GM12878 (cell line): ENCODE measurements around the gene SECISBP2. TPM values are rescaled to one million over a fixed set of nuclear protein-coding genes. Genes with fewer than 3 reads are reported as not detected.

ENCODE experiments used
- ATAC-seq: fragments of 200-7000 bp; cut with Tn5 transposase; 3 replicates; pipeline ENCODE4 v1.9.1; 2020; ENCODE audit warnings: mild to moderate bottlenecking, moderate library complexity
- BruUV-seq: library from RNA; stranded (reverse); fragments of 400-500 nt; replicated peaks from 2 replicates; lab custom pipeline; 2021; lab: Mats Ljungman, UMichigan
- CTCF ChIA-PET: fragments of 300-600 bp; sonication (Branson Sonifier 250); formaldehyde crosslinking; extraction: SDS; loops from one replicate; lab custom pipeline; 2021; ENCODE audit warnings: inconsistent platforms; lab: Yijun Ruan, JAX
- POLR2A ChIA-PET: fragments of 350-600 bp; formaldehyde crosslinking; extraction: SDS; loops from one replicate; lab custom pipeline; 2021; ENCODE audit warnings: inconsistent platforms; lab: Charles Lee
- RAD21 ChIA-PET: fragments of 300-600 bp; sonication (Branson Sonifier 250); formaldehyde crosslinking; loops from one replicate; lab custom pipeline; 2023; ENCODE audit warnings: antibody characterized with exemption; ENCODE audit not compliant: unreplicated experiment; lab: Charles Lee
- SMC1A ChIA-PET: fragments of 300-600 bp; sonication (Branson Sonifier 250); formaldehyde crosslinking; loops from one replicate; lab custom pipeline; 2023; ENCODE audit not compliant: unreplicated experiment, uncharacterized antibody; lab: Charles Lee
- DNase-seq: peaks from one replicate; pipeline ENCODE4 v3.0.0-alpha.2; 2011; ENCODE audit warnings: low read depth, low spot score
- FAIRE-seq: peaks from 3 replicates; lab custom pipeline; 2011; peaks lifted over from hg19 to GRCh38; lab: Jason Lieb, UNC
- H2AFZ ChIP-seq: 2 replicates; pipeline ENCODE4 v1.6.0; 2011; ENCODE audit warnings: low read depth, low read length, control low read depth; ENCODE audit not compliant: control insufficient read depth
- H3K27ac ChIP-seq: 2 replicates; pipeline ENCODE4 v1.5.1; 2011; ENCODE audit warnings: control low read depth; ENCODE audit not compliant: control insufficient read depth, insufficient read depth
- H3K27me3 ChIP-seq, 2 experiments: replicated peaks in 1 of 2; 2 replicates each; pipeline versions ENCODE4 v1.6.0 to v1.6.1; 2011; ENCODE audit warnings: low read length in 1 of 2; ENCODE audit not compliant: control insufficient read depth in 2 of 2, insufficient read depth in 2 of 2
- H3K36me3 ChIP-seq, 2 experiments: 2 replicates each; pipeline ENCODE4 v1.5.1; 2011; ENCODE audit warnings: low read length in 1 of 2; ENCODE audit not compliant: control insufficient read depth in 2 of 2, insufficient read depth in 2 of 2
- H3K4me1 ChIP-seq: 2 replicates; pipeline ENCODE4 v1.6.1; 2011; ENCODE audit warnings: mild to moderate bottlenecking, low read length, moderate library complexity, mixed read lengths; ENCODE audit not compliant: control insufficient read depth, insufficient read depth
- H3K4me2 ChIP-seq: 2 replicates; pipeline ENCODE4 v1.6.0; 2011; ENCODE audit warnings: control low read depth; ENCODE audit not compliant: control insufficient read depth, insufficient read depth
- H3K4me3 ChIP-seq: fragments of 200-600 bp; sonication (generic); 2 replicates; pipeline ENCODE4 v1.5.1; 2016
- H3K79me2 ChIP-seq: 2 replicates; pipeline ENCODE4 v1.6.0; 2011; ENCODE audit warnings: low read length; ENCODE audit not compliant: control insufficient read depth, insufficient read depth
- H3K9ac ChIP-seq: 2 replicates; pipeline ENCODE4 v1.8.0; 2011; ENCODE audit warnings: low read length, control low read depth, mixed read lengths; ENCODE audit not compliant: control insufficient read depth, insufficient read depth
- H3K9me3 ChIP-seq: replicated peaks from 3 replicates; pipeline ENCODE4 v1.5.1; 2011; ENCODE audit warnings: mild to moderate bottlenecking, low read length; ENCODE audit not compliant: control insufficient read depth, insufficient read depth
- H4K20me1 ChIP-seq: 2 replicates; pipeline ENCODE4 v1.6.0; 2011; ENCODE audit not compliant: control insufficient read depth, insufficient read depth
- FOXK2 ChIP-seq: fragments of 450-650 bp; IDR thresholded peaks from 2 replicates; pipeline ENCODE4 v1.6.1; 2017; ENCODE audit warnings: mild to moderate bottlenecking, moderate library complexity
- GATAD2B ChIP-seq: fragments of 450-650 bp; conservative IDR thresholded peaks from 2 replicates; pipeline ENCODE4 v1.6.1; 2017; ENCODE audit warnings: low read depth, mild to moderate bottlenecking, moderate library complexity
- HDAC6 ChIP-seq: fragments of 200-600 bp; sonication (generic); IDR thresholded peaks from one replicate; pipeline ENCODE4 v1.8.0; 2017; ENCODE audit warnings: antibody characterized with exemption; ENCODE audit not compliant: unreplicated experiment
- IRF5 ChIP-seq: fragments of 450-650 bp; IDR thresholded peaks from 2 replicates; pipeline ENCODE4 v1.6.1; 2017; ENCODE audit warnings: borderline replicate concordance
- POLR2A ChIP-seq: IDR thresholded peaks from 2 replicates; pipeline ENCODE4 v1.6.1; 2011; ENCODE audit warnings: low read depth, mild to moderate bottlenecking, low read length
- SUZ12 ChIP-seq: fragments of 200-600 bp; sonication (generic); IDR thresholded peaks from one replicate; pipeline ENCODE4 v1.6.1; 2018; ENCODE audit warnings: antibody characterized with exemption, mild to moderate bottlenecking; ENCODE audit not compliant: unreplicated experiment
- YBX1 ChIP-seq: fragments of 450-650 bp; IDR thresholded peaks from 2 replicates; pipeline ENCODE4 v1.6.1; 2016; ENCODE audit warnings: antibody characterized with exemption
- ZNF622 ChIP-seq: fragments of 450-650 bp; IDR thresholded peaks from 2 replicates; pipeline ENCODE4 v1.6.1; 2017; ENCODE audit warnings: mild to moderate bottlenecking, inconsistent platforms
- ZNF687 ChIP-seq: fragments of 450-650 bp; IDR thresholded peaks from 2 replicates; pipeline ENCODE4 v1.6.1; 2017; ENCODE audit warnings: mild to moderate bottlenecking, moderate library complexity
- WGBS: methylation state at CpG from one replicate; pipeline ENCODE4 v1.1.6; 2016; ENCODE audit warnings: low lambda C conversion rate; ENCODE audit not compliant: insufficient replicate concordance, insufficient coverage; ENCODE audit errors: missing lambda C conversion rate; 5-methylcytosine and 5-hydroxymethylcytosine counted together
- in situ Hi-C: fragments of 300-500 bp; cut with MboI; formaldehyde crosslinking; loops from 9 replicates; pipeline ENCODE4 v1.14.3; 2018; ENCODE audit warnings: mixed read lengths
- intact Hi-C: fragments of 100-400 bp; cut with micrococcal nuclease; formaldehyde crosslinking; loops from one replicate; pipeline ENCODE4 v1.14.2; 2022; ENCODE audit not compliant: unreplicated experiment
- polyA plus RNA-seq, 11 experiments: library from polyadenylated mRNA; depleted of rRNA in 4 of 11; unstranded in 6 of 11; stranded (reverse) in 5 of 11; fragments of >200 nt; fragmentation: Nextera tagmentation in 4 of 11; fragmentation: Illumina TruSeq in 1 of 11; extraction: Ambion mirVana in 4 of 11; extraction: Trizol in 1 of 11; gene quantifications; 1 replicate in 1 of 11; 2 replicates in 10 of 11; pipeline versions ENCODE4 v1.2.1 to v1.2.3, GENCODE V29; 2011 to 2016; ENCODE audit warnings: inconsistent platforms in 2 of 11, missing spikeins in 2 of 11, low read depth in 1 of 11
- total RNA-seq, 4 experiments: library from RNA; depleted of rRNA in 3 of 4; stranded (reverse); fragments of >200 nt in 3 of 4; fragmentation: Illumina TruSeq in 1 of 4; extraction: Trizol in 1 of 4; gene quantifications; 2 replicates each; pipeline versions ENCODE4 v1.2.1 to v1.2.3, GENCODE V29; 2013 to 2021

SECISBP2 gene
- total and polyA plus RNA-seq, 10 of the 15 experiments (the other 5 are each of a cell fraction or from before 2014, with no cell fraction given): 4.6 to 50.5 (median 31.9) TPM

GRCh38 chr9:89394412-89394811, 76.1 kb downstream of the SECISBP2 start:
- Histone ChIP-seq H3K4me2 (no peak overlapping the region), H3K4me3 (no peak overlapping the region), H3K4me1 (no peaks in the 10 kb centered on the region), H3K9ac (no peak overlapping the region), H2AFZ (no peak overlapping the region), H3K9me3 (no peaks in the 10 kb centered on the region), H3K27ac (no peak overlapping the region), H3K27me3 (no peaks in the 10 kb centered on the region), H3K36me3 (peaks cover 59 to 80% of the 10 kb centered on the region in 2 experiments), H3K79me2 (no peaks in the 10 kb centered on the region), H4K20me1 (no peaks in the 10 kb centered on the region)
- WGBS: 98% methylated on average over 12 of the region's 12 CpGs
- RAD21 ChIA-PET: no interaction called here
- CTCF ChIA-PET: no interaction called here
- DNase-seq (no peak), ATAC-seq (no peak), FAIRE-seq (no peak)
- POLR2A ChIA-PET: no interaction called here
- BruUV-seq: no TSS peak
- intact Hi-C loops: no loop called here
- SMC1A ChIA-PET: interaction anchor here (0.6 kb wide), 1 partner anchor 718 kb away, joined by 4 read pairs; no protein-coding TSS in a partner anchor
- in situ Hi-C loops: no loop called here
- TF ChIP-seq POLR2A (peak; percentile 27; the same call in 1 of the 2 replicates), FOXK2 (no peak), HDAC6 (no peak)
- TF ChIP-seq, all 136 proteins: peak for 1

- in situ Hi-C loops: no loop called here
- TF ChIP-seq ZNF622 (no peak), YBX1 (no peak), ZNF687 (no peak), GATAD2B (no peak), IRF5 (no peak), SUZ12 (no peak)
Observed at GRCh38 chr9:89395931-89396710, 77.8 kb downstream of the SECISBP2 start.

More at GRCh38 chr9:89395931-89396710, 77.8 kb downstream of the SECISBP2 start:
- no peak for FAIRE-seq
- ChIA-PET RAD21 (interaction anchor here (1.5 kb wide), 1 partner anchor 153 kb away, joined by 3 read pairs; no protein-coding TSS in a partner anchor), CTCF (interaction anchor here (0.9 to 1.0 kb wide), 2 partner anchors 152 to 159 kb away, joined by 3 read pairs; no protein-coding TSS in a partner anchor), POLR2A (no interaction called here), SMC1A (interaction anchor here (1.0 to 1.2 kb wide), 3 partner anchors 11 to 124 kb away, joined by 3 to 4 read pairs (median 3); no protein-coding TSS in a partner anchor)
- Histone ChIP-seq H3K9me3 (no peaks in the 10 kb centered on the region), H3K4me1 (peaks cover 11% of the 10 kb centered on the region), H3K9ac (no peak overlapping the region), H3K4me2 (no peak overlapping the region), H3K36me3 (peaks cover 45 to 68% of the 10 kb centered on the region in 2 experiments), H3K4me3 (no peak overlapping the region), H4K20me1 (no peaks in the 10 kb centered on the region), H3K79me2 (no peaks in the 10 kb centered on the region; the same call in 1 of the 2 replicates), H3K27me3 (no peaks in the 10 kb centered on the region), H3K27ac (no peak overlapping the region), H2AFZ (no peak overlapping the region)
- ATAC-seq: no peak
- no TSS peak for BruUV-seq
- intact Hi-C loops: no loop called here
- 87% methylated on average over 11 of the region's 11 CpGs for WGBS
- no peak for DNase-seq
